ENCODE data around the gene SYNE2. TPM values are rescaled to one million over a fixed set of nuclear protein-coding genes. Genes with fewer than 3 reads are reported as not detected.

SYNE2 gene
- total and polyA plus RNA-seq, 4 experiments from 2014 or later: 14.2 to 280 (median 189) TPM

DNA sequence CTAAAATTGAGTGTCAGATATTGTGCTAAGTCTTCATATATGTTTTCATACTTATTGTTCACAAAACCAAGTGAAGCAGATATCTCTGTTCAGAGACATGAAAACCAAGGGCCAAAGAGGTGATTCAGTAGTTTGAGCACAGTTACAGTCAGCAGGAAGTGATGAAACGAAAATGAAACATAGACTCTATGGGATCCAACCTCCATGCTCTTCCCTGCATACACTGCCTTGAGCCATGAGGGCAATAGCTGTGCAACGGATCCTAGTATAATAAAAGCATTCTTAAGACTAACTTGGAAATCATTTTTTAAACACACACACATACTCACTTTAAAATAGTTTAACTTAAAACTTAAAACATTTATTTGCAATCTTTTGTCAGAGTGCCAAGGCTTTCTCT lies 413.4 kb downstream of the SYNE2 start:
- Mint-ChIP-seq H3K27me3 (no peaks in the 10 kb centered on the region), H3K9me3 (peaks cover 0 to 4% (median 0%) of the 10 kb centered on the region in 8 donors), H3K36me3 (no peaks in the 10 kb centered on the region), H3K4me1 (peaks cover 14 to 28% (median 15%) of the 10 kb centered on the region in 4 donors), H3K27ac (peak overlapping the region in 2 of 7 donors; percentile 13 to 28), H3K4me3 (peak overlapping the region in 5 of 8 donors; percentile 2 to 64 (median 16))
- ChIA-PET POLR2A (ENCODE audit: partially characterized antibody) (no interaction called here), CTCF (ENCODE audit: partially characterized antibody) (interaction anchor here (2.2 kb wide), 1 partner anchor 38 kb away, joined by 9 read pairs; no protein-coding TSS in a partner anchor)
- peaks cover 10% of the 10 kb centered on the region for H3K4me1 ChIP-seq (ENCODE audit: insufficient read depth, low read length)
- intact Hi-C loops (cut with micrococcal nuclease): no loop called here
- no peak for DNase-seq
- H3K36me3 ChIP-seq (ENCODE audit: insufficient read depth, low read length): no peaks in the 10 kb centered on the region
- no peaks in the 10 kb centered on the region for H3K9me3 ChIP-seq (ENCODE audit: control insufficient read depth in 1 of 2, low read length in 2 of 2)
- H3K27ac ChIP-seq (ENCODE audit: low read depth, low read length): no peak overlapping the region
- H3K4me3 ChIP-seq (ENCODE audit: low read length in 2 of 2): no peak overlapping the region
- no peaks in the 10 kb centered on the region for H3K27me3 ChIP-seq (ENCODE audit: insufficient read depth, low read length)

DNA sequence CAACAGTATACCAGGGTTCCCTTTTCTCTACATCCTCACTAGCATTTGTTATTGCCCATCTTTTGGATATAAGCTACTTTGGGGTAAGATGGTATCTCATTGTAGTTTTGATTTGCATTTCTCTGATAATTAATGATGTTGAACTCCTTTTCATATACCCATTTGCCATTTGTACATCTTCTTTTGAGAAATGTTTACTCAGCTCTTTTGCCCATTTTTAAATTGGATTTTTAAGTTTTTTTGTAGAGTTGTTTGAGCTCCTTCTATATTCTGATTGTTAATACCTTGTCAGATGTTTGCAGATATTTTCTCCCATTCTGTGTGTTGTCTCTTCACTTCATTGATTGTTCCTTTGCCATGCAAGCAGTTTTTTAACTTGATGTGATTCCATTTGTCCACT lies 419.2 kb downstream of the SYNE2 start:
- Mint-ChIP-seq H3K27me3 (no peaks in the 10 kb centered on the region), H3K4me3 (no peak overlapping the region), H3K9me3 (peaks cover 0 to 14% (median 2%) of the 10 kb centered on the region in 8 donors), H3K4me1 (peaks cover 5 to 13% (median 6%) of the 10 kb centered on the region in 4 donors), H3K36me3 (no peaks in the 10 kb centered on the region), H3K27ac (no peak overlapping the region)
- Histone ChIP-seq H3K27ac (ENCODE audit: low read depth, low read length) (no peak overlapping the region), H3K36me3 (ENCODE audit: insufficient read depth, low read length) (no peaks in the 10 kb centered on the region), H3K9me3 (ENCODE audit: control insufficient read depth in 1 of 2, low read length in 2 of 2) (no peaks in the 10 kb centered on the region), H3K4me1 (ENCODE audit: insufficient read depth, low read length) (no peaks in the 10 kb centered on the region), H3K27me3 (ENCODE audit: insufficient read depth, low read length) (no peaks in the 10 kb centered on the region), H3K4me3 (ENCODE audit: low read length in 2 of 2) (no peak overlapping the region)
- POLR2A ChIA-PET (ENCODE audit: partially characterized antibody): no interaction called here
- no peak for DNase-seq
- intact Hi-C loops (cut with micrococcal nuclease): no loop called here
- CTCF ChIA-PET (ENCODE audit: partially characterized antibody): interaction anchor here (2.2 kb wide), 1 partner anchor 32 kb away, joined by 7 read pairs; no protein-coding TSS in a partner anchor

Small RNAs within 50 kb of the gene (microRNA-seq; reads per million reads assigned to microRNA genes)
- gene MIR548H1 (ENCODE audit: borderline microRNAs expressed, borderline number of aligned reads, borderline replicate concordance): not detected

Other genes with a start within 250 kb of the SYNE2 start
- 10 to 100 TPM; 32.8 to 36.3 TPM for gene WDR89, start 211.1 kb upstream of the SYNE2 start, total RNA-seq
- gene WDR89, start 211.1 kb upstream of the SYNE2 start, polyA plus RNA-seq: 10 to 100 TPM; 23.4 to 28.4 TPM
- gene SGPP1, start 124.9 kb upstream of the SYNE2 start, total RNA-seq: 10 to 100 TPM; 12.2 to 12.4 TPM
- 10 to 100 TPM; 12.5 to 15.2 TPM for gene SGPP1, start 124.9 kb upstream of the SYNE2 start, polyA plus RNA-seq